GM12878 (cell line): ENCODE results near the gene ZNF19. TPM values are rescaled to one million over a fixed set of nuclear protein-coding genes. Genes with fewer than 3 reads are reported as not detected.

ENCODE experiments used
- ATAC-seq: fragments of 200-7000 bp; cut with Tn5 transposase; 3 replicates; pipeline ENCODE4 v1.9.1; 2020; ENCODE audit warnings: mild to moderate bottlenecking, moderate library complexity
- BruUV-seq: library from RNA; stranded (reverse); fragments of 400-500 nt; replicated peaks from 2 replicates; lab custom pipeline; 2021; lab: Mats Ljungman, UMichigan
- CTCF ChIA-PET: fragments of 300-600 bp; sonication (Branson Sonifier 250); formaldehyde crosslinking; extraction: SDS; loops from one replicate; lab custom pipeline; 2021; ENCODE audit warnings: inconsistent platforms; lab: Yijun Ruan, JAX
- POLR2A ChIA-PET: fragments of 350-600 bp; formaldehyde crosslinking; extraction: SDS; loops from one replicate; lab custom pipeline; 2021; ENCODE audit warnings: inconsistent platforms; lab: Charles Lee
- RAD21 ChIA-PET: fragments of 300-600 bp; sonication (Branson Sonifier 250); formaldehyde crosslinking; loops from one replicate; lab custom pipeline; 2023; ENCODE audit warnings: antibody characterized with exemption; ENCODE audit not compliant: unreplicated experiment; lab: Charles Lee
- SMC1A ChIA-PET: fragments of 300-600 bp; sonication (Branson Sonifier 250); formaldehyde crosslinking; loops from one replicate; lab custom pipeline; 2023; ENCODE audit not compliant: unreplicated experiment, uncharacterized antibody; lab: Charles Lee
- DNase-seq: peaks from one replicate; pipeline ENCODE4 v3.0.0-alpha.2; 2011; ENCODE audit warnings: low read depth, low spot score
- FAIRE-seq: peaks from 3 replicates; lab custom pipeline; 2011; peaks lifted over from hg19 to GRCh38; lab: Jason Lieb, UNC
- H2AFZ ChIP-seq: 2 replicates; pipeline ENCODE4 v1.6.0; 2011; ENCODE audit warnings: low read depth, low read length, control low read depth; ENCODE audit not compliant: control insufficient read depth
- H3K27ac ChIP-seq: 2 replicates; pipeline ENCODE4 v1.5.1; 2011; ENCODE audit warnings: control low read depth; ENCODE audit not compliant: control insufficient read depth, insufficient read depth
- H3K27me3 ChIP-seq, 2 experiments: replicated peaks in 1 of 2; 2 replicates each; pipeline versions ENCODE4 v1.6.0 to v1.6.1; 2011; ENCODE audit warnings: low read length in 1 of 2; ENCODE audit not compliant: control insufficient read depth in 2 of 2, insufficient read depth in 2 of 2
- H3K36me3 ChIP-seq, 2 experiments: 2 replicates each; pipeline ENCODE4 v1.5.1; 2011; ENCODE audit warnings: low read length in 1 of 2; ENCODE audit not compliant: control insufficient read depth in 2 of 2, insufficient read depth in 2 of 2
- H3K4me1 ChIP-seq: 2 replicates; pipeline ENCODE4 v1.6.1; 2011; ENCODE audit warnings: mild to moderate bottlenecking, low read length, moderate library complexity, mixed read lengths; ENCODE audit not compliant: control insufficient read depth, insufficient read depth
- H3K4me2 ChIP-seq: 2 replicates; pipeline ENCODE4 v1.6.0; 2011; ENCODE audit warnings: control low read depth; ENCODE audit not compliant: control insufficient read depth, insufficient read depth
- H3K4me3 ChIP-seq: fragments of 200-600 bp; sonication (generic); 2 replicates; pipeline ENCODE4 v1.5.1; 2016
- H3K79me2 ChIP-seq: 2 replicates; pipeline ENCODE4 v1.6.0; 2011; ENCODE audit warnings: low read length; ENCODE audit not compliant: control insufficient read depth, insufficient read depth
- H3K9ac ChIP-seq: 2 replicates; pipeline ENCODE4 v1.8.0; 2011; ENCODE audit warnings: low read length, control low read depth, mixed read lengths; ENCODE audit not compliant: control insufficient read depth, insufficient read depth
- H3K9me3 ChIP-seq: replicated peaks from 3 replicates; pipeline ENCODE4 v1.5.1; 2011; ENCODE audit warnings: mild to moderate bottlenecking, low read length; ENCODE audit not compliant: control insufficient read depth, insufficient read depth
- H4K20me1 ChIP-seq: 2 replicates; pipeline ENCODE4 v1.6.0; 2011; ENCODE audit not compliant: control insufficient read depth, insufficient read depth
- BCL3 ChIP-seq: IDR thresholded peaks from 2 replicates; pipeline ENCODE4 v1.6.1; 2011; ENCODE audit warnings: borderline replicate concordance, low read depth, mild to moderate bottlenecking, moderate library complexity, low read length; ENCODE audit not compliant: insufficient read depth, poor library complexity, severe bottlenecking
- KLF5 ChIP-seq: fragments of 450-650 bp; IDR thresholded peaks from 2 replicates; pipeline ENCODE4 v1.6.1; 2014; ENCODE audit warnings: mild to moderate bottlenecking; ENCODE audit not compliant: partially characterized antibody
- PAX8 ChIP-seq: fragments of 450-650 bp; IDR thresholded peaks from 2 replicates; pipeline ENCODE4 v1.6.1; 2017; ENCODE audit warnings: mild to moderate bottlenecking, moderate library complexity
- TCF7 ChIP-seq: IDR thresholded peaks from 2 replicates; pipeline ENCODE4 v1.6.1; 2014; ENCODE audit warnings: antibody characterized with exemption, borderline replicate concordance
- ZZZ3 ChIP-seq: IDR thresholded peaks from 2 replicates; pipeline ENCODE4 v1.6.1; 2011; ENCODE audit warnings: low read depth; ENCODE audit not compliant: control insufficient read depth, insufficient read length
- WGBS: methylation state at CpG from one replicate; pipeline ENCODE4 v1.1.6; 2016; ENCODE audit warnings: low lambda C conversion rate; ENCODE audit not compliant: insufficient replicate concordance, insufficient coverage; ENCODE audit errors: missing lambda C conversion rate; 5-methylcytosine and 5-hydroxymethylcytosine counted together
- in situ Hi-C: fragments of 300-500 bp; cut with MboI; formaldehyde crosslinking; loops from 9 replicates; pipeline ENCODE4 v1.14.3; 2018; ENCODE audit warnings: mixed read lengths
- intact Hi-C: fragments of 100-400 bp; cut with micrococcal nuclease; formaldehyde crosslinking; loops from one replicate; pipeline ENCODE4 v1.14.2; 2022; ENCODE audit not compliant: unreplicated experiment
- polyA plus RNA-seq, 11 experiments: library from polyadenylated mRNA; depleted of rRNA in 4 of 11; unstranded in 6 of 11; stranded (reverse) in 5 of 11; fragments of >200 nt; fragmentation: Nextera tagmentation in 4 of 11; fragmentation: Illumina TruSeq in 1 of 11; extraction: Ambion mirVana in 4 of 11; extraction: Trizol in 1 of 11; gene quantifications; 1 replicate in 1 of 11; 2 replicates in 10 of 11; pipeline versions ENCODE4 v1.2.1 to v1.2.3, GENCODE V29; 2011 to 2016; ENCODE audit warnings: inconsistent platforms in 2 of 11, missing spikeins in 2 of 11, low read depth in 1 of 11
- total RNA-seq, 4 experiments: library from RNA; depleted of rRNA in 3 of 4; stranded (reverse); fragments of >200 nt in 3 of 4; fragmentation: Illumina TruSeq in 1 of 4; extraction: Trizol in 1 of 4; gene quantifications; 2 replicates each; pipeline versions ENCODE4 v1.2.1 to v1.2.3, GENCODE V29; 2013 to 2021

The ZNF19 gene
- total and polyA plus RNA-seq, 10 of the 15 experiments (the other 5 are each of a cell fraction or from before 2014, with no cell fraction given): 1.0 to 3.3 (median 2.0) TPM

DNA sequence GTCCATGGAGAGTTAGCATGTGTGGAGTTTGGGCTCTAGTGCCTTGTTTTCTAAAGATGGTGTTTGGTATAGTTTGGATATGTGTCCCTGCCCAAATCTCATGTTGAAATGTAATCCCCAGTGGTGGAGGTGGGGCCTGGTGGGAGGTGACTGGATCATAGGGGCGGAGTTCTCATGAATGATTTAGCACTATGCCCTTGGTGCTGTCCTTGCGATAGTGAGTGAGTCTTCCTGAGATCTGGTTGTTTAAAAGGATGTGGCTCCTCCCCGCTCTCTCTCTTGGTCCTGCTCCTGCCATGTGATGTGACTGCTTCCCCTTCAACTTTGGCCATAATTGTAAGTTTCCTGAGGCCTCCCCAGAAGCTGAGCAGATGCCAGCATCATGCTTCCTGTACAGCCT, 8.9 kb upstream of the ZNF19 start:
- Histone ChIP-seq H3K4me1 (no peaks in the 10 kb centered on the region), H2AFZ (no peak overlapping the region), H3K27me3 (no peaks in the 10 kb centered on the region), H4K20me1 (no peaks in the 10 kb centered on the region), H3K4me3 (no peak overlapping the region), H3K27ac (no peak overlapping the region), H3K79me2 (no peaks in the 10 kb centered on the region)
- in situ Hi-C loops (loop anchor here (5.0 kb wide), 1 partner anchor 86 kb away; no protein-coding TSS in a partner anchor), intact Hi-C loops (loop anchor here (2.0 to 5.0 kb wide), 2 partner anchors 57 to 141 kb away; partner anchors contain the start of gene CALB2)
- ChIA-PET POLR2A (interaction anchor here (0.7 kb wide), 1 partner anchor 403 kb away, joined by 3 read pairs; no protein-coding TSS in a partner anchor), CTCF (interaction anchor here (1.1 to 8.8 kb wide), 8 partner anchors 7 to 463 kb away, joined by 3 to 164 read pairs (median 19); no protein-coding TSS in a partner anchor), RAD21 (interaction anchor here (5.2 to 6.1 kb wide), 2 partner anchors 85 to 111 kb away, joined by 69 to 82 read pairs; no protein-coding TSS in a partner anchor)
- no peak for DNase-seq
- BruUV-seq: no TSS peak
- TF ChIP-seq TCF7: no peak
- TF ChIP-seq PAX8: no peak
- no peak for TF ChIP-seq ZZZ3
- no peak for TF ChIP-seq KLF5
- no peak for TF ChIP-seq BCL3
- TF ChIP-seq, all 136 proteins: peak for 0
- ATAC-seq: no peak
- Histone ChIP-seq H3K4me2 (no peak overlapping the region), H3K36me3 (no peaks in the 10 kb centered on the region), H3K9ac (no peak overlapping the region), H3K9me3 (no peaks in the 10 kb centered on the region)
- 69% methylated on average over 3 of the region's 3 CpGs for whole genome bisulfite sequencing
- no peak for FAIRE-seq
- SMC1A ChIA-PET: interaction anchor here (1.4 to 7.2 kb wide), 7 partner anchors 11 to 112 kb away, joined by 3 to 83 read pairs (median 7); no protein-coding TSS in a partner anchor
